GM23248 (cell line): ENCODE measurements around the gene XKR3.

Experiments used
- EZH2 ChIP-seq: fragments of 200-600 bp; sonication (generic); IDR thresholded peaks from 2 replicates; pipeline ENCODE4 v1.6.1; 2018; ENCODE audit warnings: antibody characterized with exemption, mild to moderate bottlenecking; ENCODE audit not compliant: insufficient read depth, poor library complexity, severe bottlenecking
- EZH2phosphoT487 ChIP-seq: fragments of 200-600 bp; sonication (generic); IDR thresholded peaks from 2 replicates; pipeline ENCODE4 v1.6.1; 2018; ENCODE audit warnings: antibody characterized with exemption, moderate library complexity, mild to moderate bottlenecking, low read depth; ENCODE audit not compliant: insufficient read depth

DNA sequence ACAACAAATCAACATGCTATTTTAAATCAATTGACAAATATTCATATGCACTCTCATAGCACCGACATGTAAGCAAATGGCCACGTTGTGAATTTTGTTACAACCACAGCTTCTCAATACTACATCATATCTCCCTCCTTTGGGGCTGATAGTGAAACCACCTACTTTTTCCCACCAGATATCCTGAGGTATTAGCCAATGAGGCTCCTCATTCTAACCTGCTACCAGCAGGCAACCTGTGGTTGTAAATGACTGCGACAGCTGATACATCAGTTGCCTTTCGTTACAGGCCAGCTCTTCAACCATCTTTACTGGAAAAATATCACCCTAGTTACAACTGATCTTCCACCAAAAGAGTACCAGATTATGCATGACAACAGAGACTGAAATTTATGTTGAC, 3.7 kb upstream of the XKR3 start:
- TF ChIP-seq EZH2 (no peak), EZH2phosphoT487 (no peak)
